Naive thymus-derived CD8-positive, alpha-beta T cell (primary cell): Measurements from ENCODE around the gene KCNJ3. TPM values are rescaled to one million over a fixed set of nuclear protein-coding genes. Genes with fewer than 3 reads are reported as not detected.

Experiments
- ATAC-seq, 2 donors: fragments of 150-1000 bp; cut with Tn5 transposase in 1 of 2; sonication (Bioruptor Pico), chemical (Tn5 transposase) in 1 of 2; 1 replicate in 1 of 2; 2 replicates in 1 of 2; pipeline ENCODE4 v1.10.0; 2021; ENCODE audit warnings: mild to moderate bottlenecking in 2 of 2, moderate library complexity in 2 of 2
- POLR2A ChIA-PET: fragments of 350-600 bp; sonication (Branson Sonifier 250); formaldehyde crosslinking; loops from one replicate; lab custom pipeline; 2021; ENCODE audit warnings: antibody characterized with exemption; lab: Charles Lee
- DNase-seq, 10 donors: peaks; one replicate each; pipeline versions ENCODE4 v3.0.0 to v3.0.0-alpha.2; 2020 to 2022
- H3K27ac Mint-ChIP-seq, 10 donors: one replicate each; pipeline ENCODE4 v1.8.0; 2020 to 2022; ENCODE audit warnings: mild to moderate bottlenecking in 10 of 10, mixed read lengths in 10 of 10, moderate library complexity in 4 of 10, inconsistent platforms in 1 of 10
- H3K27me3 Mint-ChIP-seq, 5 donors: one replicate each; pipeline ENCODE4 v1.8.0; 2021 to 2022; ENCODE audit warnings: mixed read lengths in 5 of 5
- H3K36me3 Mint-ChIP-seq, 3 donors: one replicate each; pipeline ENCODE4 v1.8.0; 2020 to 2022; ENCODE audit warnings: mixed read lengths in 3 of 3, mild to moderate bottlenecking in 2 of 3, inconsistent platforms in 1 of 3
- H3K4me1 Mint-ChIP-seq, 4 donors: one replicate each; pipeline ENCODE4 v1.8.0; 2021 to 2022; ENCODE audit warnings: mixed read lengths in 4 of 4
- H3K4me3 Mint-ChIP-seq, 10 donors: one replicate each; pipeline ENCODE4 v1.8.0; 2020 to 2022; ENCODE audit warnings: mild to moderate bottlenecking in 10 of 10, mixed read lengths in 10 of 10, moderate library complexity in 6 of 10, inconsistent platforms in 1 of 10
- H3K9me3 Mint-ChIP-seq, 9 donors: one replicate each; pipeline ENCODE4 v1.8.0; 2020 to 2022; ENCODE audit warnings: mixed read lengths in 9 of 9, mild to moderate bottlenecking in 3 of 9, inconsistent platforms in 1 of 9, moderate library complexity in 1 of 9
- polyA plus RNA-seq, 3 donors: library from polyadenylated mRNA; unstranded; fragments of 300-500 nt; fragmentation: Illumina TruSeq; gene quantifications; one replicate each; pipeline ENCODE4 v1.2.3, GENCODE V29; 2021
- total RNA-seq, 8 experiments: library from RNA in 2 of 8; stranded (reverse) in 2 of 8; gene quantifications; one replicate each; pipeline ENCODE4 v1.2.3 and lab custom pipeline; 2021 to 2026

The KCNJ3 gene
- total and polyA plus RNA-seq, 5 experiments from 2014 or later: not detected

DNA sequence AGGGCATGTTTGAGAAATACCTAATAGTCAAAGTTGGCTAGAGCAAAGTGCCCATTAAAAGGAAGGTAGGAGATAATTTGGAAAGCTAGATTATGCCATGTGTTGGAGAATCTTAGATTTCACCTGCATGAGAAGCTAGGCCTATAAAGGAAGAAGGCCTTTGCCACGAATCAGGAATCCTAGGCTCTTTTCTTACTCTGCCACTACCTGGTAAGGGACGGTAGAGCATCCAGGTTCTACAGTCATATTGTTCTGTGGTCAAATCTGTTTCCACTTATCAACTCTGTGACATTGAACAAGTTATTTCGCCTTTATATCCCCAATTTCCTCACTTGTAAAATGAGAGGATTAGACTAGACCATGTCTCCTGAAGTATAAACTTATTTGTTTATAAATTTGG, 3.6 kb upstream of the KCNJ3 start:
- peaks cover 5 to 22% (median 9%) of the 10 kb centered on the region in 4 donors for H3K4me1 Mint-ChIP-seq
- POLR2A ChIA-PET: no interaction called here
- H3K4me3 Mint-ChIP-seq: no peak overlapping the region
- no peak overlapping the region for H3K27ac Mint-ChIP-seq
- ATAC-seq: no peak
- no peaks in the 10 kb centered on the region for H3K36me3 Mint-ChIP-seq
- peaks cover 0 to 8% (median 0%) of the 10 kb centered on the region in 9 donors for H3K9me3 Mint-ChIP-seq
- peaks cover 17 to 61% (median 36%) of the 10 kb centered on the region in 5 donors for H3K27me3 Mint-ChIP-seq
- DNase-seq: no peak

DNA sequence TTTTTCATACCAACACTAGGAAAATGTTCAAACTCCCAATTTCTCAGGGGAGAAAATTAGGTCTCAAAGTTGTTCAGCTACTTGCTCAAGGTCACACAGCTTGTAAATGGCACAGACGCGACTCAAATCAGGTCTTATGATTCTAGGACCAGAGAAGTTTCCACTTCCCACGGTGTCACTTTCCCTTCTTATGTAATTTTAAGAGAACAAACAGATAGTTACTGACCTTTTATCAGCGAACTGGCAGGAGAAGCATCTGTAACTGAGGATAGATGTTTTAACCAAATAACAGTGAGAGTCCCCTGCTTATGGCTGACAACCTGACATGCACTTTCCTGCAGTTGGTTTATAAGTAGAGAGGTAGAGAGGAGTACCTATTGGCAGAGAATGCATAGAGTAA, 2.1 kb upstream of the KCNJ3 start:
- peaks cover 0 to 8% (median 0%) of the 10 kb centered on the region in 9 donors for H3K9me3 Mint-ChIP-seq
- H3K27ac Mint-ChIP-seq: no peak overlapping the region
- DNase-seq: no peak
- H3K36me3 Mint-ChIP-seq: no peaks in the 10 kb centered on the region
- POLR2A ChIA-PET: no interaction called here
- peaks cover 5 to 22% (median 9%) of the 10 kb centered on the region in 4 donors for H3K4me1 Mint-ChIP-seq
- no peak overlapping the region for H3K4me3 Mint-ChIP-seq
- no peak for ATAC-seq
- peaks cover 17 to 63% (median 33%) of the 10 kb centered on the region in 5 donors for H3K27me3 Mint-ChIP-seq

DNA sequence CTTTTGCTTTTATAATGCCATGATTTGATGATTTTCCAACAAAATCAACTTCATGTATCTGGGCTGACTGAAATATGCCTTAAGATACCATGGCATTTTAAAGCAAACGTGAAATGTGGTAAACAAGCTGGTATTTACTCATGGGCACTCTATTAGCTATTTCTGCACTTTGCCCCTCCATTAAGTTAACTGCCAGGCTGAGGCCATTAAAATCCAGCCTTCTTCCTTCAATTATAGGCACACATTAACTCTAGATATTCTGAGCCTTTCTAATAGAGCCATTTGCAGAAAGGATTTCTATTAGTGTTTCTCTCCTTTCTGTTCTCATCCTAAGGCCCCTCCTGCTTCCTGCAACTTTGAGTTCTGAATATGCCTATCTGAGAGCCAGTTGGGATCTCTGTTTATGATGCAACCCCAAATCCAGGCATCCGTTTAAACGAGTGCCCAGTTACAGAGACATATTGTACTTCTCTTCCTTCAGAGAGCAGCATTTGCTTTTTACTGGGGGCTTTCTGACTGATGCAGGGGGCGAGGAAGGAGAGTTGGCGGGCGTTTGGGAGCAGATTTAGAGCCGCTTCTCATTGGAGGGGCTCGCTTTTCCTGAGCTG, 1.6 kb upstream of the KCNJ3 start:
- H3K27me3 Mint-ChIP-seq: peaks cover 17 to 63% (median 33%) of the 10 kb centered on the region in 5 donors
- POLR2A ChIA-PET: no interaction called here
- DNase-seq: no peak

DNA sequence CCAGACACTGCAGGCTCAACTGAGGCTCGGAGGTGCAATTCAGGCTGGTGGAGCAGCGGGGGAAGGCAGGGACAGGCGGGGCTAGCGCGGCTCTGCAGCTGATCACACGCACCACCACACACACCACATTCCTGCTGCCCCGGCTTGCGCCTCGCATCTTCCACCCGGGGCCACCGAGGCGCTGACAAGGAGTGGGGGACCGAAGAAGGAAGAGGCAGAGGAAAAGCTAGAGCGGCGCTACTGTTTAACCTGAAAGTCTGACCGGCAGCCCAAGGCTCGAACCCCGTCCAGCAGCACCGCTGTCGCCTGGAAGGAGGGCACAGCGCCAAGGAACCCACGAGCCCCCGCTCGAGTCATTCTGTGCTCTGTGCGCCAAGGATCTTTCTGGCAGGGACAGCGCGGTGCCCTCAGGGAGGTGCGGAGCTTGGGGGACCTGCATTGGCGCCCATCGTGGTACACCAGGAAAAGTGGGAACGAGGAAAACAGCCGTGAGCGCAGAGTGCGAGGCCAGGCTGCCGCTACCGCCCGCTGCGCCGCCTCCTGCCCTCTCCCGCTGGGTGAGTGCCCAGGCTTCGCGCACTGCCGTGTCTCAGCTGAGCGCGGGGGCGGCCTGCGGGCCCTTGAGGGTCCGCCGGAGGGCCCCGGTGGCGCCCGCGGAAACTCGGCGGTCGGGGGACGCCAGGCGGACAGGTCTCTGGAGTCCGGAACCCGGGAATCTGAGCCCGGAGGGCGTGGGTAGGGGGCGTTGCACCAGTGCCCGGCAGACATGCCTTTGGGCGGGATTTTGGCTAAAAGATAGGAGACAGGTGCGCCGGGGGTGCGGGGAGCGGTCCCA, 860 bp upstream of the KCNJ3 start:
- POLR2A ChIA-PET: no interaction called here
- H3K9me3 Mint-ChIP-seq: peaks cover 0 to 8% (median 0%) of the 10 kb centered on the region in 9 donors
- DNase-seq: no peak
- peak overlapping the region in 1 of 10 donors; percentile 29 for H3K27ac Mint-ChIP-seq
- H3K4me3 Mint-ChIP-seq: peak overlapping the region in 8 of 10 donors; percentile 26 to 65 (median 60)
- peaks cover 5 to 22% (median 9%) of the 10 kb centered on the region in 4 donors for H3K4me1 Mint-ChIP-seq
- ATAC-seq: no peak
- H3K27me3 Mint-ChIP-seq: peaks cover 17 to 63% (median 33%) of the 10 kb centered on the region in 5 donors
- H3K36me3 Mint-ChIP-seq: no peaks in the 10 kb centered on the region

More for the DNA sequence above, 1.6 kb upstream of the KCNJ3 start:
- ATAC-seq: no peak
- Mint-ChIP-seq H3K27ac (no peak overlapping the region), H3K4me1 (peaks cover 5 to 22% (median 9%) of the 10 kb centered on the region in 4 donors), H3K36me3 (no peaks in the 10 kb centered on the region), H3K4me3 (peak overlapping the region in 6 of 10 donors; percentile 52 to 65 (median 60)), H3K9me3 (peaks cover 0 to 8% (median 0%) of the 10 kb centered on the region in 9 donors)

DNA sequence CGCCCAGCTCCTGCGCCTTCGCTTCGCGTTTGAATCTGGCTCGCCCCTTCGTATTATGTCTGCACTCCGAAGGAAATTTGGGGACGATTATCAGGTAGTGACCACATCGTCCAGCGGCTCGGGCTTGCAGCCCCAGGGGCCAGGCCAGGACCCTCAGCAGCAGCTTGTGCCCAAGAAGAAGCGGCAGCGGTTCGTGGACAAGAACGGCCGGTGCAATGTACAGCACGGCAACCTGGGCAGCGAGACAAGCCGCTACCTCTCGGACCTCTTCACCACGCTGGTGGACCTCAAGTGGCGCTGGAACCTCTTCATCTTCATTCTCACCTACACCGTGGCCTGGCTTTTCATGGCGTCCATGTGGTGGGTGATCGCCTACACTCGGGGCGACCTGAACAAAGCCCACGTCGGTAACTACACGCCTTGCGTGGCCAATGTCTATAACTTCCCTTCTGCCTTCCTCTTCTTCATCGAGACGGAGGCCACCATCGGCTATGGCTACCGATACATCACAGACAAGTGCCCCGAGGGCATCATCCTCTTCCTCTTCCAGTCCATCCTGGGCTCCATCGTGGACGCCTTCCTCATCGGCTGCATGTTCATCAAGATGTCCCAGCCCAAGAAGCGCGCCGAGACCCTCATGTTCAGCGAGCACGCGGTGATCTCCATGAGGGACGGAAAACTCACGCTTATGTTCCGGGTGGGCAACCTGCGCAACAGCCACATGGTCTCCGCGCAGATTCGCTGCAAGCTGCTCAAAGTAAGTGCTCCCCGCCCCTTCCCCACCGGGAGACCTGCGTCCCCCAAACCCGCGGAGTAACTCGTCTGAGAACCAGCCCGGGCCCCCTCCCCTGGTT, 453 bp downstream of the KCNJ3 start:
- Mint-ChIP-seq H3K27ac (peak overlapping the region in 1 of 10 donors; percentile 69), H3K36me3 (no peaks in the 10 kb centered on the region), H3K4me3 (peak overlapping the region in 9 of 10 donors; percentile 30 to 78 (median 62)), H3K27me3 (peaks cover 17 to 60% (median 31%) of the 10 kb centered on the region in 5 donors), H3K4me1 (peaks cover 5 to 22% (median 9%) of the 10 kb centered on the region in 4 donors), H3K9me3 (peaks cover 0 to 8% (median 0%) of the 10 kb centered on the region in 9 donors)
- POLR2A ChIA-PET: no interaction called here
- ATAC-seq (no peak), DNase-seq (no peak)

DNA sequence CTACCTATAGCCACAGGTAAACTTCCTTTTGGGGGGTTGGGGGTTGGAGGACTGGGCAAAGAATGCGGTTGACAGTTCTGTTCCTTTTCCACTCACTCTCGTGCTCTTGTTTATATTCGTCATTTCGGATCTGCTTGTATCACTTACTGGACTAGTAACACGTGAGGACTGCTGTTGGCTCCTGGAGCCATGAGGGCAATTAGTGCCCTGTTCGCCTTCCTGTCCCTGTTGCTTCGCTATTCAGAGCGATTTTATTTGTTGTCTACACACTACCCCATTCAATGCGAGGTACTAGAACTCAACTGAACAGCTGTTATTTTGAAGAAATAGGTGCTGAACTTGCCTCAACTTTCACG, 1.1 kb downstream of the KCNJ3 start:
- POLR2A ChIA-PET: no interaction called here
- Mint-ChIP-seq H3K9me3 (peaks cover 0 to 8% (median 0%) of the 10 kb centered on the region in 9 donors), H3K4me3 (peak overlapping the region in 5 of 10 donors; percentile 22 to 78 (median 60)), H3K36me3 (no peaks in the 10 kb centered on the region), H3K4me1 (peaks cover 5 to 22% (median 9%) of the 10 kb centered on the region in 4 donors), H3K27ac (no peak overlapping the region), H3K27me3 (peaks cover 15 to 54% (median 29%) of the 10 kb centered on the region in 5 donors)
- DNase-seq (no peak), ATAC-seq (no peak)

DNA sequence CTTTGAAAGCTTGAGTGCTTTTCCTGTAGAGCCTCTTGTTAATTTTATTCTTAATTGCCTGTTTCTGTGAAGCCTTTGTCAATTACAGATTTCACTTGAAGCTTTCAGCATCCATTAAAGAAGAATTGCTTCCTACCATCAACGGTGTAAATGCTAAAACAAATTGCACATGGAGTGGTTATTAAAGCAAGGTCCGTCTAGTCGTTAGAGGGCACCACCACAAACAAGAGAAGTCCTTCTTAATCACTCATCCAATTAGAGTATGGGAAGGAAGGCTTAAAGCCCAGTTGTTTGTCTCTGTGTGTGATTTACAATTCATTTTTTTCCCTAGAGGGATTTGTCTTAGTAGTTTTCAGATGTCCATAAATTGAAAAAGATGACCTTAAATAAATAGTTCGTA, 1.6 kb downstream of the KCNJ3 start:
- Mint-ChIP-seq H3K27ac (no peak overlapping the region), H3K4me1 (peaks cover 5 to 22% (median 9%) of the 10 kb centered on the region in 4 donors), H3K9me3 (peaks cover 0 to 8% (median 0%) of the 10 kb centered on the region in 9 donors), H3K36me3 (no peaks in the 10 kb centered on the region), H3K4me3 (no peak overlapping the region), H3K27me3 (peaks cover 15 to 48% (median 29%) of the 10 kb centered on the region in 5 donors)
- DNase-seq (no peak), ATAC-seq (no peak)
- POLR2A ChIA-PET: no interaction called here

DNA sequence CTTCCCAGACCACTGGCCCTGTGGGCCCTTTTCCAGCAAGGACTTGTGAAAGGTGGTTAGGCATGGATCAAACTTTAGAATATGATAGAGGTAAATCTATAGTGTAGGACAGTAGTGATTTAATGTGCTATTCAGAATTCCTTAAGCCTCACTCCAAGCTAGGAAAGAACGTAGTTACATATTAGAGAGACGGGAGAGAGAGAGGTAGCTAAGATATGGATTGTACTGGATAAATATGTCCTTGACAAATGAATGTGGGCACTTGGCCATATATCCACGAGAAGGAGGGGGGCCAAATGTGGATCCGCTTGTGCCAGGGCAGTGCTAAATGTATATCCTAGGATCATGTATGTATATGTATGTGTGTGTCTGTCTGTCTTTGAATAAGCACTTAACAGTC, 6.5 kb downstream of the KCNJ3 start:
- H3K27me3 Mint-ChIP-seq: peaks cover 0 to 3% (median 0%) of the 10 kb centered on the region in 5 donors
- POLR2A ChIA-PET: no interaction called here
- no peak overlapping the region for H3K4me3 Mint-ChIP-seq

DNA sequence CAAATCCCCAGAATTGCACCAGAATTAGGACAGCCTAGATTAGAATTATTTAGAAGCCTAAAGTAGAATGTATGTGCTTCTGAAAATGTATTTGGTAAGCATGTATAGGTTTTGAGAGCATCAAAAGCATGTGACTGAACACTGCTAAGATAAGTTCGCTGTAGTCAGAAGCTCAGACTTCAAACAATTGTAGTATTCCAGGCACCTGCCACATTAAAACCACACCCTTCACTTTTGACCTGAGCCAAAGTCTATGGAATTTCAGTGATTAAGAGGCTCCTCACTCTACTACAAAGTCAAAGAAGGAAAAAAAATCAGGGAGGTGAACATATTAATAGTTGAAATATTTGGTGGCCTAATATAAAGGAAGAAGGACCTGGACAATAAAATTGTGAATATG, 8.2 kb downstream of the KCNJ3 start:
- no peaks in the 10 kb centered on the region for H3K27me3 Mint-ChIP-seq
- POLR2A ChIA-PET: no interaction called here
- no peaks in the 10 kb centered on the region for H3K36me3 Mint-ChIP-seq
- DNase-seq (no peak), ATAC-seq (no peak)
- H3K9me3 Mint-ChIP-seq: no peaks in the 10 kb centered on the region
- H3K4me1 Mint-ChIP-seq: no peaks in the 10 kb centered on the region
- H3K4me3 Mint-ChIP-seq: no peak overlapping the region
- H3K27ac Mint-ChIP-seq: no peak overlapping the region

More for the DNA sequence above, 6.5 kb downstream of the KCNJ3 start:
- DNase-seq (no peak), ATAC-seq (no peak)
- Mint-ChIP-seq H3K27ac (no peak overlapping the region), H3K36me3 (no peaks in the 10 kb centered on the region), H3K9me3 (no peaks in the 10 kb centered on the region), H3K4me1 (no peaks in the 10 kb centered on the region)

DNA sequence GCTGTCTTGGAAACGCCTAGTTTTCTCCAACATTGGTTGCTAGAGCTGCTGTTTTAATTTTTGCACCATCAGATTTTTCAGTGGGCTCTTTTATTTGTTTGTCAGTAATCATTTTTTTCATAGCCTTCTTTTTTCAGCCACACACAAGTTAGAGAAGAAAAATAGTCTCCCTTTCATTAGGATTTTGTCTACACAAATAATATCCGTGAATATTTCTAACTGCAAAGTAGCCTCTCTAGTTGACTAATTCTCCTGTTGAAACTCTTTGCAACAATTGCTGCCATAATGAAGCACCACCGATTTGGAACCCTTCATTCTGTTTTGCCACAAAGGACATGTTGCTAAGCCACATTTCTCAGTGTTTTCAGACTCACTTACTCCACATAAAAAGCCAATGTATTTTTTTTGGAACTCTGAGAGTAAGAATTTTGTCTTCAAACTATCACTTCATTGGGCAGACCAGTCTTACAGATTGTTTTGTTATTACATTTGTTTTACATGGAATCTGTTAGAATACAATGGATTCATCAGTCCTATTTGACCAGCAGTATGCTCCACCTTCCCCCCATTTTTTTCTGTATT, 9.6 kb downstream of the KCNJ3 start:
- DNase-seq (no peak), ATAC-seq (no peak)
- H3K4me3 Mint-ChIP-seq: no peak overlapping the region
- H3K9me3 Mint-ChIP-seq: peaks cover 0 to 2% (median 0%) of the 10 kb centered on the region in 9 donors
- no peaks in the 10 kb centered on the region for H3K27me3 Mint-ChIP-seq
- no peak overlapping the region for H3K27ac Mint-ChIP-seq
- no peaks in the 10 kb centered on the region for H3K36me3 Mint-ChIP-seq
- POLR2A ChIA-PET: no interaction called here
- no peaks in the 10 kb centered on the region for H3K4me1 Mint-ChIP-seq

DNA sequence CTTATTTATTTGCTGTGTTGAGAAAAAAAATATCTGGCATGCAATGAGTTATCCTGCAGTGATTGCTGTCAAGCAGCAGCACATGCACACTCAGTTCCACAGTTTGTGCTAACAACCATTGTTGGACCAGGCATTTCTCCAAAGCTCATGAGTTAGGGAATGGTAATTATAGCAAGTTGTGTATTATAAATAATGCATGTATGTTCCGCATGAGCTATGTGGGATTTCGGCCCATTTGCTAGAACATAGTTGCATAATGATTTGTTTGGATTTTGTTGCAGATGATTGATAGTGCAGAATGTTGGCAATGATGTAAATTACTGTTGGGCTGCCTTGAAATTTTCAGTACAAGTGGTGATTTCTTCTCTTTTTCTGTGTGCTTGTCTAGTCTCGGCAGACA, 10.7 kb downstream of the KCNJ3 start:
- Mint-ChIP-seq H3K9me3 (peaks cover 0 to 2% (median 0%) of the 10 kb centered on the region in 9 donors), H3K4me3 (no peak overlapping the region), H3K36me3 (no peaks in the 10 kb centered on the region), H3K4me1 (no peaks in the 10 kb centered on the region), H3K27me3 (peaks cover 0 to 1% (median 0%) of the 10 kb centered on the region in 5 donors), H3K27ac (no peak overlapping the region)
- ATAC-seq (no peak), DNase-seq (no peak)
- POLR2A ChIA-PET: no interaction called here

DNA sequence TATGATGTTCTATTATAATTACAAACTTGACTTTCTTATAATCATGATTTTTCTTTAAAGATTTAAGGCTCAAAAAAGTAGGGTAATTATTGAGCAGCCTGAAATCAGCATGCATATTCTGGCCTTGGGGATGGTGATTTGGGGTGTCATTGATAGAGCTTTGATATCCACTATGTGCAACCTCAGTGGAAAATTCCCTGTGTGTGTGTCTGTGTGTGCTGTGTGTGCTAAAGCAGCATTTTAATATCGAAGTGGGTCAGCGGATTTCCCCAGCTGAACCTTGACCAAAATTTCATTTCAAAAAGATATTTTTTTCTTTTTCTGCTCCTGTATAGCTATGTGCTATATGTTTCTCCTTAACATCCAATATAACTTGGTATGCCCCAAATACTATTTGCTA, 11.6 kb downstream of the KCNJ3 start:
- ATAC-seq: no peak
- H3K36me3 Mint-ChIP-seq: no peaks in the 10 kb centered on the region
- DNase-seq: no peak
- POLR2A ChIA-PET: no interaction called here
- H3K9me3 Mint-ChIP-seq: peaks cover 0 to 3% (median 0%) of the 10 kb centered on the region in 9 donors
- peaks cover 0 to 1% (median 0%) of the 10 kb centered on the region in 5 donors for H3K27me3 Mint-ChIP-seq
- H3K27ac Mint-ChIP-seq: no peak overlapping the region
- H3K4me3 Mint-ChIP-seq: no peak overlapping the region
- no peaks in the 10 kb centered on the region for H3K4me1 Mint-ChIP-seq
